CD4-positive, alpha-beta T cell treated with Interleukin-1 beta for 1 hour (primary cell): Measurements from ENCODE around the gene DIDO1.
"Not testable (repeated sequence)": the region's sequence is repeated elsewhere in the genome, so short reads cannot be mapped to it uniquely, and the experiment has no call there.

Experiments
- DNase-seq, 2 donors: peaks; one replicate each; pipeline ENCODE4 v3.0.0-alpha.2; 2020 to 2022

DIDO1 gene

DNA sequence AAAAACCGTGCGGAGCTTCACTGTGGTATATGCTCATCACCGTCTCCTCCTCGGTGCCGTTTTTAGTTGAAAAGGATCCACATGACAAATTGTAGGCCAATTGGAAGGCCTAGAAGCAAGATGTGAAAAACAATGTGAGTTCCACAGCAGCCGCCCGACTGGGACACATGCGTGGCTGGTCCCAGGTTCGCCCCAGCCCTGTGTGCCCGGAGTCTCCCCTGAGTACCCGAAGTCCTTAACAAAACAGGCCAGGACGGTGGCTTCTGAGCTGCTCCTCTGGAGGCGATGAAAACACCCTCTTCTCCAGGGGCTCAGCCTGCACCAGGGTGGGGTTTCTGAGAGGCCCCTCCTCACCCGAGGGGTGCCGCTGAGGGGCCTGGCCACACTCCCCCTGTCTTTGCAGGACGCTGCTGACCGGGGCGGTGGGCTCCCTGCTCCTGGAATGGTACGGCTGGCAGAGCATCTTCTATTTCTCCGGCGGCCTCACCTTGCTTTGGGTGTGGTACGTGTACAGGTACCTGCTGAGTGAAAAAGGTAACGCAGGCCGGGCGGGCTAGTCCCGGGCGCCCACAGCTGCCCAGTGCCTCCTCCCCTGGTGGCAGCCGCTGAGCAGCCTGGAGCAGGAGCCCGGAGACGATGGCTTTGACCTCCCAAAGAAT lies 36.0 kb upstream of the DIDO1 start:
- DNase-seq, result no peak

DNA sequence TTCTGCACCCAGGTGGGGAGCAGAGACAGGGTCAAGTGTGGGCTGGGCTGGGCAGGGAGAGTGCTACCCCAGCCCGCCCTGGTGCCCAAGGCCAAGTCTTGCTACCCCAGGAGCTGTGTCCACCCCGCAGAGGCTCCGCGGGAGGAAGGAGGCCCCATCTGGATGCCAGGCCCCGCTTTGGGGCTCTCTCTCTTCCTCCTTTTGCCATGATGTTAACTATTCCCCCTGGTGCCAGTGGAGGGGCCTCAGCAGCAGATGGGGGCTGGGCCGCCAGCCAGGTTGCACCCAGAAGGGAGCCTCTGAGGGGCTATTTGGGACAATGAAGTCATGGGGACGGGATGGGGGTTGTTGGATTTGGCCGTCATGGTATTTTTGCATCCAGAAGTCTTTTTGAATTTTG lies 35.5 kb upstream of the DIDO1 start:
- DNase-seq, result no peak

DNA sequence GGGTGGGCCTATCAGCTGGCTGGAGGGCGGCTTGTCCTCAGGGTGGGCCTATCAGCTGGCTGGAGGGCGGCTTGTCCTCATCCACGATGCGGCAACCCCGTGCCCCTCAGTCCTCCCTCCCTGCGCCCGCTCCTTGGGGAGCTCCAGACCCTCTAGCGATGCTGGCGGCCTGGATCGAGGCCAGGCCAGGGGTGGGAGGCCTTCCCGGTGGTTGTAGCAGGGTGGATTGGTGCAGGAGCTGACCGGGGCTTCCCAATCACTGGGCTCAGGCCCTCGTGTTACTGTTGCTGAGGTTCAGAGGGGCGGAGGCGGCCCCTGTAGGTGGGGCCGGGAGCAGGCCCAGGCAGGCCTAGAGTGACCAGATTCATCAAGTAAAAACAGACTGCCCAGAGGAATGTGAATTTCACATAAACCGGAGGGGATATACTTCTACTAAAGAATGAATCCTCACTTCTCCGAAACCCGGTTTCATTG lies 35.0 kb upstream of the DIDO1 start:
- DNase-seq, result no peak

DNA sequence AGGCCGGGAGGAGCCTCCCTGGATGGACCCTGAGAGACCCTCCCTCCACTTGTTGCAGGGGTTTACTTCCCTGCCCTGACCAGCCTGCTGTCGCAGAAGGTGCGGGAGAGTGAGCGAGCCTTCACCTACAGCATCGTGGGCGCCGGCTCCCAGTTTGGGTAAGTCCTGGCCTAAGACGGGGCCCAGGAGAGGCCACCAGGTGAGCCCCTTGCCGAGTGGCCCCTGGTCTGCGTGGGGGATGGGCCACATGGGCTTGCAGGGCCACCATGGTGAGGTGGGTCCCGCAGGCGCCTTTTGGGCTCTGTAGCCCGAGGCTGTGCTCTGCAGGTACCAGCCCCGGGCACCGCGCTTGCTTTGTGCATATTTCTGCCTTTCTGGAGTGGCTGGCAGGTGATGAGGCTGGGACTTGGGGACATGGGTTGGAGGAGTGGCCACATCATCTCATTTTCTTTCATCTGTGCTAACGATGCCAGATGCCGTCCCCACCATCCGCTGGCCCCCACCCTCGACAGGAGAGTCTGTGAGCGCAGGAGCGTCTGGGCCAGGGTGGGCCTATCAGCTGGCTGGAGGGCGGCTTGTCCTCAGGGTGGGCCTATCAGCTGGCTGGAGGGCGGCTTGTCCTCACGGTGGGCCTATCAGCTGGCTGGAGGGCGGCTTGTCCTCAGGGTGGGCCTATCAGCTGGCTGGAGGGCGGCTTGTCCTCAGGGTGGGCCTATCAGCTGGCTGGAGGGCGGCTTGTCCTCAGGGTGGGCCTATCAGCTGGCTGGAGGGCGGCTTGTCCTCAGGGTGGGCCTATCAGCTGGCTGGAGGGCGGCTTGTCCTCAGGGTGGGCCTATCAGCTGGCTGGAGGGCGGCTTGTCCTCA lies 34.4 kb upstream of the DIDO1 start:
- not testable (repeated sequence) for DNase-seq

DNA sequence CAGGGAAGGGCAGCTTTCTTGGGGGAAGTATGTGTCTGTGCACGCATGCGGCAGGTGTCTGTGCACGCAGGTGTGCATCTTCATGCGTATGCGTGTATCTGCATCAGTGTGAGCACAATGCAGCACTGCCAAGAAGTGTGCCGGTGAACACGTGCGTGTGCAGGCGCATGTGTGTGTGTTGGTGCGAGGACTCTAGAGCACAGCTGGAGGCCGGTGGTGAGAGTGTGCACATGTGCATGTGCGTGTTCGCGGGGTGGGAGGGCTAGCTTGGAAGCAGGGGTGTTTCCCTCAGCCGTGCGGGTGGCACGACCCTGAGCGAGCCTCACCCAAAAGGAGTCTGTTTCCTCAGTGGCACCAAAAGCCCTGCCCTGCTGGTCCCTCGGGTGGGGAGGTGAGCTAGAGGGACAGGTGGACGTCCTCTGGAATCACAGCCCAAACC lies 33.7 kb upstream of the DIDO1 start:
- no peak for DNase-seq

DNA sequence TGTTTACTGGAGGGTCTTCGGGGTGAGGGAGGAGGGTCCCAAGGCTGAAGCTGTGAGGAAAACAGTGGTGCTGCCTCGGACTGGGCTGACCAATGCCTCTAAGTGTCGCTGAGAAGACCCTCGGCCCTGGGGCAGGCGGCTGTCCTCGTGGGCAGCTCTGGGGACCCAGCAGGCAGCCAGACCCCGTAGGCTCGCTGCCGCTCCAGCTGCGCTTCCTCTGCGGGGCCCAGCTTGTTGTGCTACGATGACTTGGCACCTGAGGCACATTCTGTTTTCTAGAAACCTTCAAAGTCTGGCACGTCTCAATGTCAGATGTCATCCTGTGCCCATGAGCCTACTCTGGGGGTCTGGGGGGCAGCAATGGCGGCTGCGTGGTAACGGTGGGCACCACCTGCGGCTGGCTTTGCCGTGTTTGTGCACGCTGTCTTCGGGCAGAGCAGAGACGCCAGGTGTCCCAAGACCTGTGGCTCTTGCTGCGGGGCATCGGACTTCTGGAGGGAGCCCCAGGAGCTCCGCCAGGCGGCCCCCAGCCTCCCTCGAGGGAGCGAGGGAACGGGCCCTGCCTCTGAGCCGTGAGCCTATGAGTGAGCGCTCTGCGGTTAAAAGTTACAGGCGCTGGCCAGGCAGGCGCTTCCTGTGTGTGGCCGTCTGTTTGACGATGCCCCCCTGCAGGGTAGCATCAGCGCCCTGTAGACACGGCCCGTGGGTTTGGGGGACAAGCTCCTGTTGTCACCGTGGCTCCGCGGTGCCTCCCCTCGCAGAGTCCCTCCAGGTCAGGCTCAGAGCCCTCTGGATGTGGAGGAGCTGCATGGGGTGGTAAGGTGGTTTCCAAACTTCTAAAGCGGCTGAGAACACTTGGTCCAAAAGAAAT lies 33.0 kb upstream of the DIDO1 start:
- no peak for DNase-seq

DNA sequence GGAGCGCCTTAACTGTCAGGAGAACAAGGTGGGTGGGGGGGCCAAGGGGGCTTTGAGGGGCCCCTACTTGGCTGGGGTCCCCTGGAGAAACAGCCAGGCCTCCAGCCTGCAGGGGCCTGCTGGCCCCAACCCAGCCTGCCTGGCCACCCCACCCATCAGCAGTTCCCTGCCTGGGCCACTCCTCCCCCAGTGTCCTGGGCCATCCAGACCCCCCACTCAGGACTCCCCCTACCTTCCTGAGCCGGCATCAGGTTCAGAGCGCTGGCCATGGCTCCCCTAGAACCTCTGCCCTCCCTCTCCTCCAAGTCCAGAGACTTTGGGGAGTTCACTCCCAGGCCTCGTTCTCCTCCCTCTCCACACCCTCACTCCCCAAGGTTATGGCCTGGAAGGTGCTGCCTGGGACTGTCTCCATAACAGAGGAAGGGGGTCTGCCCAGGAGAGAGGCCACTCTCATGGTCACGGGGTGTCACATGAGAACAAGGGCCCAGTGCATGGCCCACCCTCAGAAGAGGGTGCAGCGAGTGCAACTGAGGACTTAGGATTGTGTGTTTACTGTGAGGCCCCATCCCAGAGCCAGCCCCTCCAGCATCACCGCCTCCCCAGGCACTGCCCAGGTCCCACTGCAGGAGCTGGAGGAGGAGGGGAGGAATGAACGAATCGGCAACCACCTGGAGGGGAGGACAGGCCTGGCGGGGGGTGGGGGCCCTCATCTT lies 32.2 kb upstream of the DIDO1 start:
- DNase-seq, result no peak

DNA sequence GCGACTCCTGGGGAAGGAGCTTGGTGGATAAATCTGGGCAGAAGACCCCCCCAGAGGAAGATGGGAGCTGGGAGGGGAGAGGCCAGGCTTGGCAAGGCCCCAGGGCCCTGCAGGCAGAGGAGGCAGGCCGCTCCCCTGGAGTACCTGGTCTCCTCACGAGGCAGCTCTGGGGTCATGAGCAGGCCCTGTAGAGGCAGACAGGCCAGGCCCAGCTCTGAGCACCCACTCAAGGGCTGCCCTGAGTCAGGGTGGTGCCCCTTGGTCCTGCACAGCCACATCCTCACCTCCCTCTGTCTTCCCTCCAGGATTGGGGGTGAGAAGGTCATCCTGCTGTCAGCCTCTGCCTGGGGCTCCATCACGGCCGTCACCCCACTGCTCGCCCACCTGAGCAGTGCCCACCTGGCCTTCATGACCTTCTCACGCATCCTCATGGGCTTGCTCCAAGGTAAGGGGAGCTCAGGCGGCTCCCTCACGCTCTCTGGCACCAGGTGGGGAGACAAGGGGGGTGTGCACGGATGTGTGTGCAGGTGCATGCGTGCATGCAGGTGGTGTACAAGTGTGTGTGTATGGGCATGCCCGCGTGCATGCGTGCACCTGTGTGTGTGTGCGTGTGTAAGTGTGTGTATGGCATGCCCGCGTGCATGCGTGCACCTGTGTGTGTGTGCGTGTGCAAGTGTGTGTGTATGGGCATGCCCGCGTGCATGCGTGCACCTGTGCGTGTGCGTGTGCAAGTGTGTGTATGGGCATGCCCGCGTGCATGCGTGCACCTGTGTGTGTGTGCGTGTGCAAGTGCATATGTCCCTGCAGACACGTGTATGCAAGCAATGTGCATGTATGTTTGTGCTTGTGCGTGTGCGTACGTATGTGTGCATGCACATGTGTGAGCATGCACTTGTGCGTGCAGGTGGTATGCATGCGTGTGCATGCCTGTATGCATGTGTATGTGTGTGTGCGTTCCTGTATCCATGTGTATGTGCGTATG lies 31.1 kb upstream of the DIDO1 start:
- DNase-seq, result no peak

DNA sequence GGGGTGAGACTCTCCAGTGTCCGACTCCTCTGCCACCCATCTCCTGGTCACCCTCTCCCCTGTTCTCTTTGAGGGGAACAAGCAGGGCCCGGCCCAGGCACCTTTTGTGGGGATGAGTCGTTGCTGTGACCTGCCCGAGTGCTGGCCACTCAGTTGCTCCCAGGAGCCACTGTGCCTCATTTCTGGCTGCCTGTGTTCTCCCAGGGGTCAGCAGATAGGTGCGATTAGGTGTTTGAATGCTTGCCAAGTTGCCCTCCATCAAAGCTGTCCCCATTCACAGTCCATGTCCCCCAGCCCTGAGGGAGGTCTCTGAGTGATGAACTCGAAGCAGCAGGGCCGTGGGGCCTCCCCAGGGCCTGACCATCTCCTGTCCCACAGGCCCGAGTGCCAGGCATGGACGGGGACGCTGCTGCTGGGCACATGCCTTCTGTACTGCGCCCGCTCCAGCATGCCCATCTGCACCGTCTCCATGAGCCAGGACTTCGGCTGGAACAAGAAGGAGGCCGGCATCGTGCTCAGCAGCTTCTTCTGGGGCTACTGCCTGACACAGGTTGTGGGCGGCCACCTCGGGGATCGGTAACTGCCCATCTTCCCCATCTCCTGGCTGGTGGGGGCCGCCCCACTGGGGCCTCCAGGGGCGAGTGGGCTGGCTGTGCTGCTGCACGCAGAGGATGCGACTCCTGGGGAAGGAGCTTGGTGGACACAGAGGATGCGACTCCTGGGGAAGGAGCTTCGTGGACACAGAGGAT lies 30.3 kb upstream of the DIDO1 start:
- no peak for DNase-seq

DNA sequence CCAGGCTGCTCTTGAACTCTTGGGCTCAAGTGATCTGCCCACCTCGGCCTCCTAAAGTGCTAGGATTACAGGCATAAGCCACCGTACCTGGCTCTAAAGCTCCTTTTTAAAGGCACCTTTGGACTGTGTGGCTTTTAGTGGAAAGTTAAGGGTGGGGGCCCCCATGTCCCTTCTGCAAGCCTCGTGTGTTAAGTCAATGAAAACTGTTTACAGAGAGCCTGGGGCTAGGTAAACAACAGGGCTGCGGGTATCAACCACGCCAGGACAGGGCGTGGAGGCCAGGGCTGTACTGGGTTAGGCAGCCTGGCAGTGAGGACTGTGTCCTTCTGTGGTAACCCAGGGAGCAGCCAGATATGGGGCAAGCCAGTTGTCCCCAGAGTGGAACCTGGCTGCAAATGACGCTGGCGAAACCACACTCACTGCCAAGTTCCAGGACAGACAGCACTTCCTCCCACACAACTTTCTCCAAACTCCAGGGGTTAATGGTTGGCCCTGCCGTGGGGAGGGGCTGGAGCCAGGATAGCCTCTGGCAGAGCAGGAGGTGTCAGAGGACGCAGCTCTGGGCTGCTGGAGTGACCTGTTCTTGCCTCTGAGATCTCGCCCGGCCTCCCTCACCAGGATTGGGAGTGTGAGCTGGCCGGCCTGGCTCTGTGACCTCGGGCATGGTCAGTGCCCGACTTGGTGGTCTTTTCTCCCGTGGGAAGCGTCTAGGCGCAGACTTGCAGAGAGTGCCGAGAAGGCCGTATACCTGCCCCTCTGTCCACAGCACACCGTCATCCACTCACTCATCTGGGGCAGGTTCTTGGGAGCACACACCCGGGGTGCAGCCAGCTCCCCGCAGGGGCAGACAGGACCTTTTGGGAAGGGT lies 29.4 kb upstream of the DIDO1 start:
- no peak for DNase-seq

DNA sequence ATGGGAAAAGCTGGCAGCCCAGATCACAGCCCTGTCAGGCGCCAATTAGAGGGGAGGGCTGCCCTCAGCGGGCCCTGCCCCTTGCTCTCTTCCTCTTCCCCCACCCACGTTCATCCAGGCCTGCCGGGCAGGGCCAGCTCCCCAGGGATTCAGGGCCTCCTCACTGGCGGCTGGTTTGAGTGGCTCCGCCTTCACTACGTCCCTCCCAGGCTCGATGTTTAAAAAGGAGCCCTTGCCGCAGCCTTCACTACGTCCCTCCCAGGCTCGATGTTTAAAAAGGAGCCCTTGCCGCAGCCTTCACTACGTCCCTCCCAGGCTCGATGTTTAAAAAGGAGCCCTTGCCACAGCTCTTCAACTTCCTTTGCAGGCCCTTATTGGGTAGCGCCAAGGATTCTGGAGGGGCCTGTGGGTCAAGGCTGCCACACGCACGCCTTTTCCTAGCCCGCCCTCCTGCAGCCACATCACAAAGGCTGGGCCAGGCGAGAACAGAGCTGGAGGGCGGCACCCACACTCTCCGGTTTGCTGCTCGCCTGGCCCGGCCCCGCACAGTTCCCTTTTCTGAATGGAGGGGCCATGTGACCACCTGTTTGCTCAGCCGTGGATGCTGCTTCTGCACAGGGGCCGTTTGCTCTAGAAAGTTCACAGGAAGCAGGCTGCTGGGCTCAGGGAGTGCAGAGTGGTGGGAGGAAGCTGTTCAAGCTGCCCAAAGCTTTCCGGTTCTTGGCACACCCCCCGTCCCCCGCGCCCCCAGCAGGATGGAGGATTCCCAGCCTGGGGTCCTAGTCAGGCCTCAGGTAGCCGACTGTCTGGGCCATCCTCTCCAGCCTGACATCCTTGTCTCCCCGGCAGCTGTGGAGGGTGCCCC lies 27.8 kb upstream of the DIDO1 start:
- peak; percentile 77 to 83 for DNase-seq

DNA sequence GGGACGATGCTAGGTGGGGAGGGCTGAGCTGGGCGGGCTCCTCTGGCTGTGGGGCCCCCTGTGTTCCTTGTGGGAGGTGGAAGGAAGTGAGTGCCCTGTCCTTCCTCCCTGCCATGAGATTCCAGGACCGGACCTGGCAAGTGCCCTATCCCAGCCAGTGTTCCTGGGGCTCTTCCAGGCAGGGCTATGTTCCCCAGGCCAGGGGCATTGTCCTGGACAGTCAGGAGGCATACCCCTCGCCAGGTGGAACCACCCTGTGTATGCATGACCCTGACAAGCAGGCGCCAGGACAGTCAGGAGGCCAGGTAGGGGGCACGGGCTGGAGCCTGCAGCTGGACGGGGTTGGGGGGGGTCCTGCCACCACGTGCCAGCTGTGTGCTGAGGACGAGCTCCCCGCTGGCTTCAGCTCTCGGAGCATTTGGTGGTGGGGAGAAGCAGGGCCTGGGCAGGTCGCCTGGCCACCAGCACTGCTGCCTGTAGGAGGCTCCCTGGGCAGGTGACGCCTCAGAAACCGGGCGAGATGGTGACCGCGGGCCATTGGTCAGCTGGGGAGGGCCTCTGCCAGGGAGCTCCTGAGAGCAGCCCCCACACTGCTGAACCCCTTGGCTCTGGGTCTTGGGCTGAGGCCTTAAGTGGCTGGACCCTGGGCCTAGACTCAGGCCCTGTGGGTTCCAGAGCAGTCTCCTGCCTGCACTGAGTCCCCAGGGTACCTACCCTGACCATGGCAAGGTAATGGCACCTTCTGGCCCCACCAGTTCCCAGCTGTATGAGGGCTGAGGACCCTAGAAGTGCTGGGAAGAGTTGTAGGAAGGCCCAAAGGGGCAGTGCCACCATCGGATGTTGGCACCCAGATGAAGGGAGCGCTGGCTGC lies 26.9 kb upstream of the DIDO1 start:
- no peak for DNase-seq

DNA sequence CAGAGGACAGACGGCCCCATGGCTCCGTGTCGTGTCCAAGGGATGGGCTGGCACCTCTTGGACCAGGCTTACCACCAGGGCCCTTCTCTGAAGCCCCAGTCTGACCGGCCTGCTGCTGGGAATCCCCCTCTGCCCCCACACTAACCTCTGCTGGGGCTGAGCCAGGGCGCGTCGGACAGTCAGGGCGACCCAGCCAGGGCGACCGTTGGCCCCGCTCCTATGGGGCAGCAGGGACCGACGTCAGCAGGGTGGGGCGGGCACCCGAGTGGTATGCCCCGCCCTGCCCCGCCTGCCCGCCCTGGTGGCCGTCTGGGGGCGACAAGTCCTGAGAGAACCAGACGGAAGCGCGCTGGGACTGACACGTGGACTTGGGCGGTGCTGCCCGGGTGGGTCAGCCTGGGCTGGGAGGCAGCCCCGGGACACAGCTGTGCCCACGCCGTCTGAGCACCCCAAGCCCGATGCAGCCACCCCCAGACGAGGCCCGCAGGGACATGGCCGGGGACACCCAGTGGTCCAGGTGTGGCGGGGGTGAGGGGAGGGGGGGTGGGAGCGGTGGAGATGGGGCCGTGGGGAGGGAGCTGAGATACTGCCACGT lies 26.2 kb upstream of the DIDO1 start, which contains the start of gene SLC17A9:
SLC17A9 (plus strand) TSS at position 337 of the 595 bp plus-strand sequence; CDS start at position 459, 122 bp downstream.
- peak; percentile 51 to 78 for DNase-seq

DNA sequence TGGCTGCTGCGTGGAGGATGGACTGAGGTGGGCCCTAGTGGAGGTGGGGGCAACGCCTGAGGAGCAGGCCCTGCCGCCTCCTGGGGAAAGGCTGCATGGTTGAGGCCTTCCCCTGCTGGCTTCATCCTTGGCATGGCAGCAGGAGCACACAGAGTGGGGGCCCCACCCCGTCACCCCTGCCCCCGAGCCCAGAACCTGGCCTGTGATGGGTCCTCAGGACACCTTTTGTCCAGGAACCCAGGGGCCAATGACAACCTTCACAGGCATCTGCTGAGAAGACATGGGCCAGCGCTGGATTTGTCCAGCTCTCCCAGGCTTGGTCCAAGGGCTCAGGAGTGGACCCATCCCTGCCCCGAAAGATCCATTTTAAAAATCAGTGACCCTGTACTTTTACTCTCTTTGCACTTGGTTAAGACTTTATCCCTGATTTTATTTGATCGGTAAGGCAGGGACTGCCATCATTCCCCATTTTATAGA lies 25.6 kb upstream of the DIDO1 start:
- no peak for DNase-seq

DNA sequence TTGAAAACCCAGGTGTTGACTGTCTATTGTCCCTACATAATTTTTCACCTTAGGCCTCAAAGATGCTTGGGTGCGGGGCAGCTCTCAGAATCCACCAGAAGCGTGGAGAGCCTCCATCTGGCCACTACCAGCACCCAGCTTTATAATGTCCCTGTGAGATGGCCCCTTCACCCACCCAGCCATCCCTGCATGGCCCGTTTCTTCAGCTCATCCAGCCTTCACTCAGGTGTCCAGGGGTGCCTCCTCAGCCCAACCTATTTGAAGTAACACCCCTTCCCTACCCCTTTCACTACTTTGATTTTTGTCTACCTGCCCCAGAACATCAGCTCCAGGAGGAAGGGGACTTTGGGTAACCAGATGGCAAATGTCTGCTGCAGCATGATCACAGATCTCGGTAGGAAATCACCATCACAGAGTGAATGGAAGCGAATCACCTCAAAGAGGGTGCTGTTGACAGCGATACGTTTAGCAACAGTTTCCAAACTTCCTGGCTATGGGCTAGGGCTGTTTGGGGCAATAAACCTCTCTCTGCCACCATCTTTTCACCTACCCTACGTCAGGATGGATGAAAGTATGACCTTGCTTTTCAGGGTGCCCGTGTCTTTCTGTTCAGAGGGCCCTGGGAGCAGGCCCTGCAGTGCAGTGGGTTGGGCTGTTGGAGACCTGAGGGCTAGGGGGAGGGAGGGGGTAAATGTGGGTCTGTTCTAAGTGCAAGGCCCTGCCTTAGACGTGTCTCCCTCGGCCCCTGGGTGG lies 25.0 kb upstream of the DIDO1 start:
- DNase-seq, result no peak

DNA sequence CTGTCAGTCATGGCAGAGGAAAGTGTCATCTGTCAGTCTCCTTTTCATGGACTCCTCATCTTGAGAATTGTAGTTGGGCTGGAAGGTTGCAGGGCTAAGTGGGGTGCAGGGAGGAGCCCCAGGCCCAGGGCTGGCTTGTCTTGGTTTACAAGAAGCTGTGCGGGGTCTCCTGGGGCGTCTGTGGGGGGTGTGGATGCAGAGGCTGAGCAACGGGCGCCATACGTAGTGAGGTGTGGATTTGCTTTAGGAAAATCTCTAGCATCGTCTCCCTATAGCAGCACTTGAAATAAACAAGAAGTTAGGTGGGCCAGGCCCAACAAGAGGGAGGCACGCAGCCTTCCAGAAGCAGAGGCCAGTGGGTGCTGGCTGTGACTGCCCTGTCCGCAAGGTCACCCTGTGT lies 24.4 kb upstream of the DIDO1 start:
- no peak for DNase-seq
